Panc1 (cell line): ENCODE measurements around the gene BRINP2. TPM values are rescaled to one million over a fixed set of nuclear protein-coding genes. Genes with fewer than 3 reads are reported as not detected.

ENCODE experiments used
- ATAC-seq: fragments of 200-7000 bp; cut with Tn5 transposase; 2 replicates; pipeline ENCODE4 v1.9.1; 2020; ENCODE audit warnings: mild to moderate bottlenecking, moderate library complexity
- BruUV-seq: library from RNA; stranded (reverse); fragments of 400-500 nt; replicated peaks from 2 replicates; lab custom pipeline; 2021; lab: Mats Ljungman, UMichigan
- CTCF ChIA-PET: fragments of 300-600 bp; sonication (Branson Sonifier 250); formaldehyde crosslinking; loops from one replicate; lab custom pipeline; 2022; ENCODE audit warnings: antibody characterized with exemption; lab: Charles Lee
- POLR2A ChIA-PET: fragments of 300-600 bp; sonication (Branson Sonifier 250); formaldehyde crosslinking; loops from one replicate; lab custom pipeline; 2022; ENCODE audit warnings: antibody characterized with exemption; lab: Charles Lee
- DNase-seq: peaks from one replicate; pipeline ENCODE4 v3.0.0-alpha.2; 2010; ENCODE audit warnings: low read depth, low spot score
- H3K27ac ChIP-seq: 2 replicates; pipeline ENCODE4 v1.5.1; 2011; ENCODE audit warnings: mild to moderate bottlenecking, low read length, inconsistent platforms
- H3K27me3 ChIP-seq: fragments of 200-500 bp; sonication (Bioruptor generic); 2 replicates; pipeline ENCODE4 v1.6.0; 2014; ENCODE audit warnings: low read length, inconsistent platforms; ENCODE audit not compliant: control insufficient read depth, insufficient read depth
- H3K36me3 ChIP-seq: fragments of 200-500 bp; sonication (Bioruptor generic); 2 replicates; pipeline ENCODE4 v1.5.1; 2014; ENCODE audit warnings: inconsistent platforms, mild to moderate bottlenecking, low read length, moderate library complexity; ENCODE audit not compliant: control insufficient read depth, insufficient read depth
- H3K4me1 ChIP-seq: 2 replicates; pipeline ENCODE4 v1.5.1; 2011; ENCODE audit warnings: inconsistent platforms, mild to moderate bottlenecking, low read length, moderate library complexity; ENCODE audit not compliant: control insufficient read depth, insufficient read depth
- H3K4me3 ChIP-seq, 2 experiments: 2 replicates each; pipeline ENCODE4 v1.5.1; 2011 to 2012; ENCODE audit warnings: low read depth in 2 of 2, low read length in 2 of 2, mild to moderate bottlenecking in 2 of 2, inconsistent platforms in 1 of 2, moderate library complexity in 1 of 2
- H3K9me3 ChIP-seq: fragments of 200-500 bp; sonication (Bioruptor generic); 2 replicates; pipeline ENCODE4 v1.5.1; 2014; ENCODE audit warnings: low read depth, mild to moderate bottlenecking, inconsistent platforms, low read length, moderate library complexity; ENCODE audit not compliant: control insufficient read depth, insufficient read depth
- CTCF ChIP-seq: fragments of 450-650 bp; IDR thresholded peaks from 2 replicates; pipeline ENCODE4 v1.5.1; 2017; ENCODE audit warnings: mild to moderate bottlenecking
- POLR2AphosphoS5 ChIP-seq: IDR thresholded peaks from 2 replicates; pipeline ENCODE4 v1.6.1; 2012; ENCODE audit warnings: mild to moderate bottlenecking, low read depth, low read length, moderate library complexity
- REST ChIP-seq, 2 experiments: IDR thresholded peaks; 2 replicates each; pipeline ENCODE4 v1.6.1; 2011 to 2012; ENCODE audit warnings: low read depth in 2 of 2, control low read depth in 1 of 2, low read length in 1 of 2, mild to moderate bottlenecking in 1 of 2, moderate library complexity in 1 of 2; ENCODE audit not compliant: insufficient read depth in 1 of 2
- SIN3A ChIP-seq: IDR thresholded peaks from 2 replicates; pipeline ENCODE4 v1.6.1; 2012; ENCODE audit warnings: low read depth, mild to moderate bottlenecking, low read length, moderate library complexity, borderline replicate concordance; ENCODE audit not compliant: insufficient read depth
- TCF7L2 ChIP-seq: IDR thresholded peaks from 2 replicates; pipeline ENCODE4 v1.6.1; 2011; ENCODE audit warnings: mild to moderate bottlenecking, low read depth, low read length, inconsistent platforms
- in situ Hi-C: cut with HindIII; loops from 2 replicates; pipeline ENCODE4 v1.10.0; 2016; ENCODE audit warnings: low sequenced_read_pairs, low pct_unique_long_range_greater_than_20kb
- intact Hi-C: fragments of 100-400 bp; cut with micrococcal nuclease; formaldehyde crosslinking; loops from one replicate; pipeline ENCODE4 v1.10.0; 2022; ENCODE audit not compliant: unreplicated experiment
- total RNA-seq: library from RNA; stranded (reverse); gene quantifications from one replicate; pipeline ENCODE4 v1.2.1, GENCODE V29; 2021; ENCODE audit not compliant: unreplicated experiment

Gene BRINP2
- total RNA-seq, 1 experiment from 2014 or later = not detected

- ChIA-PET POLR2A (no interaction called here), CTCF (no interaction called here)
- intact Hi-C loops (no loop called here), in situ Hi-C loops (no loop called here)
- Histone ChIP-seq H3K36me3 (no peaks in the 10 kb centered on the region), H3K27ac (no peak overlapping the region), H3K27me3 (no peaks in the 10 kb centered on the region; the same call in 1 of the 2 replicates), H3K4me1 (no peaks in the 10 kb centered on the region), H3K9me3 (no peaks in the 10 kb centered on the region), H3K4me3 (no peak overlapping the region)
- DNase-seq (no peak), ATAC-seq (no peak)
- TF ChIP-seq SIN3A = no peak
- no peak for TF ChIP-seq TCF7L2
- TF ChIP-seq POLR2AphosphoS5 = no peak
- TF ChIP-seq REST (IDR thresholded peaks at IDR 0.05; ENCODE audit: insufficient read depth in 1 of 2, low read depth in 2 of 2, low read length in 1 of 2) = no peak
- TF ChIP-seq CTCF = no peak
- no TSS peak for BruUV-seq
Measured at GRCh38 chr1:177229781-177230180, 59.0 kb downstream of the BRINP2 start.

- ATAC-seq = no peak
- CTCF ChIA-PET = no interaction called here
- H3K9me3 ChIP-seq = no peaks in the 10 kb centered on the region
- H3K36me3 ChIP-seq = no peaks in the 10 kb centered on the region
- no TSS peak for BruUV-seq
- H3K4me1 ChIP-seq = no peaks in the 10 kb centered on the region
- POLR2A ChIA-PET = no interaction called here
- TF ChIP-seq SIN3A (no peak), CTCF (no peak), POLR2AphosphoS5 (no peak), TCF7L2 (no peak), REST (IDR thresholded peaks at IDR 0.05; ENCODE audit: insufficient read depth in 1 of 2, low read depth in 2 of 2, low read length in 1 of 2) (no peak)
- no peak overlapping the region for H3K4me3 ChIP-seq
- intact Hi-C loops (no loop called here), in situ Hi-C loops (no loop called here)
- H3K27me3 ChIP-seq = no peaks in the 10 kb centered on the region; the same call in 1 of the 2 replicates
- H3K27ac ChIP-seq = no peak overlapping the region
- no peak for DNase-seq
Measured at GRCh38 chr1:177230228-177231016, 59.7 kb downstream of the BRINP2 start.
